SW480 (cell line): Measurements from ENCODE around the gene TRIM28.

Experiments used
- DNase-seq: peaks from one replicate; pipeline ENCODE4 v3.0.0-alpha.2; 2016; ENCODE audit warnings: low spot score

TRIM28 gene

DNA sequence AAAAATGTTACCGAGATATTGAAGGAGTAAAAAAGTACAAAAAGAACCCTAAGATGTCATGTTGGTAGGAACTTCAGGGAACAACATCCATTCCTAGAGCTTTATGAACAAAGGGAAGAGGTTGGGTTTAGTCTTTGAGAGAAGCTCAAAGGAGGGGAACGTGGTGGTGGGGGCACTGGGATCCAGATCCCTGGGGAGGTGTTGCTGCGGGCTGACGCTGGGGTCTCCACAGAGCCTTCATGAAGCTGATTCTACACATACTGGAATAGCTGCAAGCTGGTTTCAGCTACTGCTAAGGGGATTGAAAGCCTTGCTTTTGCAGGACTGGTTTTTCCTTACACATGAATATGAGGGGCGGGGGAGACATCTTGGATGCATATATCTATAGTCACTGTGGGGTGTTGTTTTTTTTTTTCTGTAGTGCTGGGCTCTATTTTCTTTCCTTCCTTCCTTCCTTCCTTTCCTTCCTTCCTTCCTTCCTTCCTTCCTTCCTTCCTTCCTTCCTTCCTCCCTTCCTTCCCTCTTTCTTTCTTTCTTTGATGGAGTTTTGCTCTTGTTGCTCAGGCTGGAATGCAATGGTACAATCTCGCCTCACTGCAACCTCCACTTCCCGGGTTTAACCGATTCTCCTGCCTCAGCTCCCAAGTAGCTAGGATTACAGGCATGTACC is 35.7 kb downstream of the TRIM28 start:
- DNase-seq = no peak

DNA sequence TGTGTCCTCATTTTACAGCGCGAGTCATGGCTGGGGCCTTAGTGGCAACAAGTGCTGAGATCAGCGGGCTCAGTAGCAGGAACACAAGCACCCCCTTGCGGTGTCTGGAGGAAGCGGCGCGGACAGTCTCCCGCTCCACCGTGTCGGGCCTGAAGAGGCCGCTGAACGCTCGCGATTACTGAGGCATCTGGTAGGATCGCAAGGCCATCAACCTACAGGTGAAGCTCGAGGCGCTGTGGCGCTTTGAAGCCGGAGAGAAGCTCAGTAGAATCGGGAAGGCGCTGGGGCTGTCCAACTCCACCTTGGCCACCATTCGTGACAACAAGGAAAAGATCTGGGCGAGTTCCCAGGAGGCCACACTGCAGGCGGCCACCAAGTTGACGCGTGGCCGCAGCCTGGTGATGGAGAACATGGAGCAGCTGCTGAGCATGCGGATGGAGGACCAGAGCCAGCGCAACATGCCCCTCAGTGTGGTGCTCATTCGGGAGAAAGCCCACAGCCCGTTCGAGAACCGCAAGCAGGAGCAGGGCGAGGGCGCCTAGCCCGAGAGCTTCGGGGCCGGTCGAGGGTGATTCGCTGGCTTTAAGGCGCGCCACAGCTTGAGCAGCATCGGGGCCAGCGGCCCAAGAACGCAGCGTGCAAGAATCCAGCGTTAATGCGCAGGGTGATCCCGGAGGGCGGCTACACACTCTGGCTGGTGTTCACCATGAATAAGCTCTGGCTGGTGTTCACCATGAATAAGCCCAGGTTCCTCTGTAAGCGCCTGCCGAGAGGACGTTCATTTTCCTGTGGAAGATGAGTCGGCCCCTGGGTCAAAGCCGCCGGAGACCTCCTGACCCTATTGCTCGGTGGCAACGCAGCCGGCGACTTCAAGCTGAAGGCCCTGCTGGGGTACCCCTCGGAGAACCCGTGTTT is 37.6 kb downstream of the TRIM28 start:
- no peak for DNase-seq

DNA sequence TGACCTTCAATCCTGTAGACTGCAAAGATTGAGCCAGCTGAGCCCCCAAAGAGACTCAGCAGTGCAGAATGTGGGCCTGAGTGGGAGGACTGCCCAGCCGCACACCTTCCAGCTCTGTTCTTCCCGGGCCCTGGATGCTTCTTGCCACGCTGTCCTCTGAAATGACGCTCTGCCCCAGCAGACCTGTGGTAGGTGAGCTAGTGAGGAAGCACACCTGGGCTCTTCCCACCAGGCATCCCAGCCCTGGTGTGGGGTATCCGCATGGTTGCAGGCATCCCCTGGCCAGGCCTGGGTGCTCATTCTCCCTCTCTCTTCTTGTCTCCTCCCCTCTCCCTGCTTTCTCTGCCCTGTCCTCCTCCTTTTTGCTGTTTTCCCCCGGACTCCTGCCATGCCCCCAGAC is 39.1 kb downstream of the TRIM28 start:
- no peak for DNase-seq

DNA sequence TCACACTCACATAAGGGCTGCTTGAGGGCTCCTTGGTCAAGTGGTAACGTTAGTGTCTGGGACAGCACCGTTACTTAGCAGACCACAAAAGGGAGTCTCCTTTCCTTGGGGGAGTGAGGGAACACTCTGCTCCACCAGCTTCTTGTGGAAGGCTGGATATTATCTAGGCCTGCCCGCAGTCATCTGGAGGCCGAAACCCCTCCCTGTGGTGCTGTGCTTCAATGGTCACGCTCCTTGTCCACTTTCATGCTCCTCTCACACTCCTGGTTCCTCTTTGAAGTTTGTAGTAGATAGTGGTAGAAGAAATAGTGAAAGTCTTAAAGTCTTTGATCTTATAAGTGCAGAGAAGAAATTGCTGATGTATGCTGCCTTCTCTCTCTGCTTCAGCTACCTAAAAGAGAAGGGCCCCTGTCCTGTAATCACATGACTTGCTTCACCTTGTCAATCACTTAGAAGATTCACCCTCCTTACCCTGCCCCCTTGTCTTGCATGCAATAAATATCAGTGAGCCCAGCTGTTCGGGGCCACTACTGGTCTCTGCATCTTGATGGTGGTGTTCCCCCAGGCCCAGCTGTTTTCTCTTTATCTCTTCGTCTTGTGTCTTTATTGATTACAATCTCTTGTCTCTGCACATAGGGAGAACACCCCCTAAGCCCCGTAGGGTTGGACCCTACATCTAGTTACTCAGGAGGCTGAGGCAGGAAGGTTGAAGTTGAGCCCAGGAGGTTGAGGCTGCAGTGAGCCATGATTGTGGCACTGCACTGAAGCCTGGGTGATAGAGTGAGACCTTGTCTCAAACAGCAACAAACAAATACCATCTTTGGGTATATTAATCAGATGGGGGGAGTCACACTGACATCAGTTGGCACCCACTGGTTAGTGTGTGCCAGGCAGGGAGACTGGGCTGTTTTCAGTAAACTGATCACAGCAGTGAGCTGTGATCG is 40.9 kb downstream of the TRIM28 start:
- no peak for DNase-seq

DNA sequence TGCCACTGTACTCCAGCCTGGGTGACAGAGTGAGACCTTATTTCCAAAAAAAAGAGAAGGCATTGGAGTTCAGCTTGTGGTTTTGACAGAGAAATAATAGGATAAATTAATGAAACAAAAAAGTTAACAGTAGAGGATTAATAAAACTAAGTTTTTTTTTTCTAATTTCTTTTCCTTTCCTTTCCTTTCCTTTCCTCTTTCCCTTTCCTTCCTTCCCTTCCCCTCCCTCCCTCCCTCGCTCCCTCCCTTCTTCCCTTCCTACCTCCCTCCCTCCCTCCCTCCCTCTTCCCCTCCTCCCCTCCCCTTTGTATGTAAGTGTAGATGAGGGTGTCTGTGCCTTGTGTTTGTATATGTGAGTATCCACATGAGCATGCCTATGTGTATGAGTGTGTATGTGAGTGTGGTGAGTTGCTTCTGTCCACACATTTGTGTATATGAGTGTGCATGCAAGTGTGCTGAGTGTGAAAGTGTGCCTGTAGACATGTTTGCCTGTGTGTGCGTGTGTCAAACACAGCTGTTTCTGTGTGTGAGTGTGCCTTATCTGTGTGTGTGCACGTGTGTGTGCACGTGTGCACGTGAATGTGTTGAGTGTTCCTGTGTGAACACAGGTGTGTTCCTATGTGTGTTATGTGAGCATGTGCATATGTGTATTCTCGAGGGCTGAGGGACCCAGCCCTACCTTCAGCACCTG is 41.7 kb downstream of the TRIM28 start:
- DNase-seq = no peak

DNA sequence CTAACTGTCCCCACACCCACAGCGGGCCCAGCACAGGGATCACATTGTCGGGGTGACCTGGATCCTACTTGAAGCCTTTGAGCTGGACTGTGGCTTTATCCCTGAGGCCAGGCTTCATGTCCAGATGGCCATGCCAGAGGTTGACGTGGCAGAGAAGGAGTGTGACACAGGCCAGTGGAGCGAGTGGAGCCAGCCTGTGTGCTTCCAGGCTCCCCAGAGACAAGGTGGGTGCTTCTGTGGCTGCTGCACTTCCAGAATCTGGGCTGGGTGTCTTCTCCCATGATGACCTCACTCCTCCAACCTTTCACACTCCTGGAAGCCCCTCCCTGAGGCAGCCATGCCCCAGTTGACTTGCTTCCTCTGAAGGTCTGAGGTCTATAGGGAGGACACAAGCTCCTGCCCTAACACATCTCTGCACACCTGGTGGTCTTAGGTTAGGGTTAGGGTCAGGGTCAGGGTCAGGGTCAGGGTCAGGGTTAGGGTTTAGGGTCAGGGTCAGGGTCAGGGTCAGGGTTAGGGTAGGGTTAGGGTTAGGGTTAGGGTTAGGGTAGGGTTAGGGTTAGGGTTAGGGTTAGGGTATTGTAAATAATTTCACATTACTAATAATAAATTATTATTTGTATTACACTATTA is 42.4 kb downstream of the TRIM28 start:
- no peak for DNase-seq
